SK-N-MC (cell line): ENCODE data around the gene AKR1C3.

Experiments
- EZH2 ChIP-seq: fragments of 200-600 bp; sonication (generic); IDR thresholded peaks from one replicate; pipeline ENCODE4 v1.6.1; 2017; ENCODE audit warnings: antibody characterized with exemption
- FOXP2 ChIP-seq: optimal IDR thresholded peaks from 2 replicates; pipeline ENCODE3; 2011; ENCODE audit warnings: mild to moderate bottlenecking, moderate library complexity; ENCODE audit not compliant: insufficient read depth; ENCODE audit errors: extremely low read length, control extremely low read depth
- POLR2AphosphoS5 ChIP-seq: IDR thresholded peaks from 2 replicates; pipeline ENCODE4 v1.6.1; 2012; ENCODE audit warnings: mild to moderate bottlenecking, low read depth, low read length, borderline replicate concordance

- TF ChIP-seq EZH2 (no peak), POLR2AphosphoS5 (no peak), FOXP2 (no peak)
Measured at GRCh38 chr10:5094265-5095205, at the start of gene AKR1C3.
